IMR-90 (cell line): ENCODE data around the gene PGR.

Experiments used
- CEBPB ChIP-seq: IDR thresholded peaks from 2 replicates; pipeline ENCODE4 v1.6.1; 2012; ENCODE audit warnings: low read depth, low read length, improper control_type of control experiment
- CHD1 ChIP-seq: IDR thresholded peaks from 2 replicates; pipeline ENCODE4 v1.6.1; 2012; ENCODE audit warnings: low read depth, low read length, improper control_type of control experiment
- FOS ChIP-seq: fragments of 150-350 bp; IDR thresholded peaks from 2 replicates; pipeline ENCODE4 v1.6.1; 2016; ENCODE audit warnings: low read depth, low read length
- POLR2A ChIP-seq: IDR thresholded peaks from 2 replicates; pipeline ENCODE4 v1.6.1; 2012; ENCODE audit warnings: mild to moderate bottlenecking, low read depth, low read length
- RAD21 ChIP-seq: IDR thresholded peaks from 2 replicates; pipeline ENCODE4 v1.6.1; 2012; ENCODE audit warnings: low read length, improper control_type of control experiment
- SMC3 ChIP-seq: fragments of 150-350 bp; IDR thresholded peaks from 2 replicates; pipeline ENCODE4 v1.6.1; 2016; ENCODE audit warnings: low read depth, mild to moderate bottlenecking, antibody characterized with exemption, low read length, moderate library complexity
- TF ChIP-seq, protein P1 (sequence below): conservative IDR thresholded peaks from 2 replicates; pipeline ENCODE4 v1.5.1; 2012; ENCODE audit warnings: mild to moderate bottlenecking, low read depth, low read length, improper control_type of control experiment
- TF ChIP-seq, protein P2 (sequence below): fragments of 150-350 bp; IDR thresholded peaks from 2 replicates; pipeline ENCODE4 v1.6.1; 2017; ENCODE audit warnings: mild to moderate bottlenecking, antibody characterized with exemption, low read length, low read depth

DNA sequence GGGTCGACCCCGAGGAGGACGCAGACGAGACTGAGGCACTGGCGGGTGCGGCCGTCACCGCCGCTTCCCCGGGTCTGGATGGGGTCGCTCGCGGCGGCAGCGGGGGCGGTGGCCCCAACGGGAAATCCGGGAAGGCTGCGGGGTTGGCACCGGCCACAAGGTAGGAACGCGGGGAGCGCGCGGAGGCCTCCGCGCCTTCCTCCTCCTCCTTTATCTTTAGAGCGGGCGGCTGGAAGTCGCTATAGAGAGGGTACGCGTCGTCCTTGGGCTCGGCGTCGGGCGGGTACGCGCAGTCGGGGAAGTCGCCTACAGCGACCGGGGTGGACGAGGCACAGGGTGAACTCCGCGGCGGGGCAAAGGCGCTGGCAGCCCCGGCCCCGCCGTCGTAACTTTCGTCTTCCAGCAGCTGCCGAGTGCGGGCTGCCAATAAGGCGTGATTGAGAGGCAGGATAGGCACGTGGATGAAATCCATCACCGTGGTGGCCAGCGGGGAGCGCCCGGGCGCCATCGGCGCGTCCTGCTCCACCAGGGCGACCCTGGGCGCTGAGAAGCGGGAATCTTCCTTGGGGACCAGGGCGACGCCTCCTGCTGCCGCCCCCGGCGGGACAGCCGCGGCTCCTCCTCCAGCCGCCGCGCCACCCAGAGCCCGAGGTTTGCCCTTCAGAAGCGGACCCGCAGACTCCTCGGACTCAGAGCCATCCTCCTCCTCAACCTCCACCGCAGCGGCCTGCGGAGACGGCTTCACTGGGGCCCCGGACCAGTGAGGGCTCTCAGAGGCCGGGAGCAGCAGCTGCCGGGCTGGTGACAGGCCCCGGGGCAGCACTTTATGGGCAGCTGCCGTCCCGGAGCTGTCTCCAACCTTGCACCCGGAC lies 1.7 kb downstream of the PGR start:
- TF ChIP-seq, protein P1, sequence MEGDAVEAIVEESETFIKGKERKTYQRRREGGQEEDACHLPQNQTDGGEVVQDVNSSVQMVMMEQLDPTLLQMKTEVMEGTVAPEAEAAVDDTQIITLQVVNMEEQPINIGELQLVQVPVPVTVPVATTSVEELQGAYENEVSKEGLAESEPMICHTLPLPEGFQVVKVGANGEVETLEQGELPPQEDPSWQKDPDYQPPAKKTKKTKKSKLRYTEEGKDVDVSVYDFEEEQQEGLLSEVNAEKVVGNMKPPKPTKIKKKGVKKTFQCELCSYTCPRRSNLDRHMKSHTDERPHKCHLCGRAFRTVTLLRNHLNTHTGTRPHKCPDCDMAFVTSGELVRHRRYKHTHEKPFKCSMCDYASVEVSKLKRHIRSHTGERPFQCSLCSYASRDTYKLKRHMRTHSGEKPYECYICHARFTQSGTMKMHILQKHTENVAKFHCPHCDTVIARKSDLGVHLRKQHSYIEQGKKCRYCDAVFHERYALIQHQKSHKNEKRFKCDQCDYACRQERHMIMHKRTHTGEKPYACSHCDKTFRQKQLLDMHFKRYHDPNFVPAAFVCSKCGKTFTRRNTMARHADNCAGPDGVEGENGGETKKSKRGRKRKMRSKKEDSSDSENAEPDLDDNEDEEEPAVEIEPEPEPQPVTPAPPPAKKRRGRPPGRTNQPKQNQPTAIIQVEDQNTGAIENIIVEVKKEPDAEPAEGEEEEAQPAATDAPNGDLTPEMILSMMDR, result no peak
- TF ChIP-seq, protein P2, sequence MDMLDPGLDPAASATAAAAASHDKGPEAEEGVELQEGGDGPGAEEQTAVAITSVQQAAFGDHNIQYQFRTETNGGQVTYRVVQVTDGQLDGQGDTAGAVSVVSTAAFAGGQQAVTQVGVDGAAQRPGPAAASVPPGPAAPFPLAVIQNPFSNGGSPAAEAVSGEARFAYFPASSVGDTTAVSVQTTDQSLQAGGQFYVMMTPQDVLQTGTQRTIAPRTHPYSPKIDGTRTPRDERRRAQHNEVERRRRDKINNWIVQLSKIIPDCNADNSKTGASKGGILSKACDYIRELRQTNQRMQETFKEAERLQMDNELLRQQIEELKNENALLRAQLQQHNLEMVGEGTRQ, result no peak
- TF ChIP-seq FOS (no peak), RAD21 (no peak), POLR2A (no peak), CEBPB (no peak), CHD1 (no peak), SMC3 (no peak)
